Trophoblast cell (in vitro differentiated cells and primary cell): Measurements from ENCODE around the gene NUTM1.

ENCODE experiments used
- DNase-seq, 2 donors: peaks; one replicate each; pipeline ENCODE4 v3.0.0-alpha.2; 2016
- H2AFZ ChIP-seq: 2 replicates; pipeline ENCODE4 v1.6.1; 2013; ENCODE audit warnings: low read length, moderate library complexity, mild to moderate bottlenecking; ENCODE audit not compliant: insufficient read depth, poor library complexity
- H2AK5ac ChIP-seq: 2 replicates; pipeline ENCODE4 v1.6.1; 2013; ENCODE audit warnings: mild to moderate bottlenecking, low read length
- H2BK120ac ChIP-seq: 2 replicates; pipeline ENCODE4 v1.6.1; 2013; ENCODE audit warnings: low read length, mild to moderate bottlenecking, moderate library complexity; ENCODE audit not compliant: insufficient read depth, poor library complexity
- H2BK12ac ChIP-seq: 2 replicates; pipeline ENCODE4 v1.6.1; 2013; ENCODE audit warnings: mild to moderate bottlenecking, low read length, moderate library complexity
- H2BK5ac ChIP-seq: 2 replicates; pipeline ENCODE4 v1.6.1; 2013; ENCODE audit warnings: low read length, low read depth, moderate library complexity, mild to moderate bottlenecking; ENCODE audit not compliant: poor library complexity
- H3K14ac ChIP-seq: 2 replicates; pipeline ENCODE4 v1.6.1; 2013; ENCODE audit warnings: mild to moderate bottlenecking, low read length
- H3K18ac ChIP-seq: 2 replicates; pipeline ENCODE4 v1.6.1; 2013; ENCODE audit warnings: mild to moderate bottlenecking, low read length
- H3K23ac ChIP-seq: 2 replicates; pipeline ENCODE4 v1.6.1; 2013; ENCODE audit warnings: low read length
- H3K27ac ChIP-seq: 2 replicates; pipeline ENCODE4 v1.5.1; 2013; ENCODE audit warnings: low read depth, mild to moderate bottlenecking, inconsistent platforms, low read length, moderate library complexity
- H3K27me3 ChIP-seq: 2 replicates; pipeline ENCODE4 v1.6.1; 2013; ENCODE audit warnings: inconsistent platforms, mild to moderate bottlenecking, low read length, moderate library complexity; ENCODE audit not compliant: insufficient read depth
- H3K36me3 ChIP-seq, 2 experiments: 1 replicate in 1 of 2; 2 replicates in 1 of 2; pipeline ENCODE4 v1.6.1; 2013; ENCODE audit warnings: low read length in 2 of 2, mild to moderate bottlenecking in 2 of 2, moderate library complexity in 1 of 2; ENCODE audit not compliant: insufficient read depth in 2 of 2, control insufficient read depth in 1 of 2
- H3K4ac ChIP-seq: 2 replicates; pipeline ENCODE4 v1.6.1; 2013; ENCODE audit warnings: low read depth, mild to moderate bottlenecking, low read length, moderate library complexity
- H3K4me1 ChIP-seq, 2 experiments: 1 replicate in 1 of 2; 2 replicates in 1 of 2; pipeline ENCODE4 v1.6.1; 2013; ENCODE audit warnings: low read length in 2 of 2, mild to moderate bottlenecking in 2 of 2, moderate library complexity in 1 of 2; ENCODE audit not compliant: insufficient read depth in 2 of 2, control insufficient read depth in 1 of 2
- H3K4me2 ChIP-seq: 2 replicates; pipeline ENCODE4 v1.6.1; 2013; ENCODE audit warnings: inconsistent platforms, mild to moderate bottlenecking, low read length, moderate library complexity
- H3K4me3 ChIP-seq: 2 replicates; pipeline ENCODE4 v1.5.1; 2013; ENCODE audit warnings: mild to moderate bottlenecking, low read depth, low read length, inconsistent platforms
- H3K79me1 ChIP-seq: one replicate; pipeline ENCODE4 v1.6.1; 2013; ENCODE audit warnings: low read length
- H3K79me2 ChIP-seq: 2 replicates; pipeline ENCODE4 v1.6.1; 2013; ENCODE audit warnings: low read length, mild to moderate bottlenecking; ENCODE audit not compliant: control insufficient read depth, insufficient read depth, poor library complexity
- H3K9ac ChIP-seq: 2 replicates; pipeline ENCODE4 v1.6.1; 2013; ENCODE audit warnings: mild to moderate bottlenecking, low read length
- H3K9me3 ChIP-seq: 2 replicates; pipeline ENCODE4 v1.6.1; 2013; ENCODE audit warnings: low read depth, mild to moderate bottlenecking, control low read depth, inconsistent platforms, low read length; ENCODE audit not compliant: insufficient read depth
- H4K12ac ChIP-seq: 2 replicates; pipeline ENCODE4 v1.6.1; 2013; ENCODE audit warnings: low read depth, mild to moderate bottlenecking, low read length, moderate library complexity
- H4K8ac ChIP-seq: 2 replicates; pipeline ENCODE4 v1.6.1; 2013; ENCODE audit warnings: low read depth, mild to moderate bottlenecking, low read length, moderate library complexity
- H4K91ac ChIP-seq: one replicate; pipeline ENCODE4 v1.6.1; 2013; ENCODE audit warnings: low read depth, mild to moderate bottlenecking, low read length, moderate library complexity
- WGBS: extraction: QIAGEN DNeasy Blood & Tissue Kit; methylation state at CpG from one replicate; pipeline ENCODE4 v1.1.7; 2013; ENCODE audit warnings: missing lambda C conversion rate; ENCODE audit not compliant: insufficient read length, insufficient coverage; ENCODE audit errors: extremely low coverage; 5-methylcytosine and 5-hydroxymethylcytosine counted together

The NUTM1 gene

DNA sequence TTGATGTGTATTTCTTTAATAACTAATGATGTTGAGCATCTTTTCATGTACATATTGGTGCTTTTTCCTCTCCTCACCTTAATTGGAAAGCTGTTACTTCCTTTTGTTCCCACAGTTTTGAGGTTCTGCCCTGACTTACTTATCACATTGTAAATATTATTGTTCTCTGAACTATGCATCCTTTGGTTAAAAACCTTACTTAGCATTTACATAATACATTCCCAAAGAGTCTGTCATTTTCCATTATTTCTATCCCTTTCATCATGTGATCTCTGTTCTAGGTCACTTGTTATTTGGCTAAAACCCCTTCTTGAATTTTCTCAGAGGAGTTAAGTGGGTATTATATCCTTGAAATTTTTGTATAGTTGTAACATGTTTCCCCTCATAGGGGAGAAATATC is 38.5 kb upstream of the NUTM1 start:
- Histone ChIP-seq H2AFZ (no peak overlapping the region), H3K4me3 (no peak overlapping the region), H3K4me1 (no peaks in the 10 kb centered on the region), H3K79me1 (no peaks in the 10 kb centered on the region), H3K23ac (no peak overlapping the region), H2BK12ac (no peak overlapping the region), H2AK5ac (no peak overlapping the region), H3K36me3 (no peaks in the 10 kb centered on the region), H4K12ac (no peak overlapping the region), H4K91ac (no peak overlapping the region), H3K4me2 (no peak overlapping the region), H2BK5ac (no peak overlapping the region), H2BK120ac (no peak overlapping the region), H3K4ac (no peak overlapping the region), H3K18ac (no peak overlapping the region), H4K8ac (no peak overlapping the region), H3K9ac (no peak overlapping the region), H3K27ac (no peak overlapping the region), H3K14ac (no peak overlapping the region), H3K9me3 (no peaks in the 10 kb centered on the region), H3K27me3 (no peaks in the 10 kb centered on the region), H3K79me2 (no peaks in the 10 kb centered on the region)
- DNase-seq: no peak

DNA sequence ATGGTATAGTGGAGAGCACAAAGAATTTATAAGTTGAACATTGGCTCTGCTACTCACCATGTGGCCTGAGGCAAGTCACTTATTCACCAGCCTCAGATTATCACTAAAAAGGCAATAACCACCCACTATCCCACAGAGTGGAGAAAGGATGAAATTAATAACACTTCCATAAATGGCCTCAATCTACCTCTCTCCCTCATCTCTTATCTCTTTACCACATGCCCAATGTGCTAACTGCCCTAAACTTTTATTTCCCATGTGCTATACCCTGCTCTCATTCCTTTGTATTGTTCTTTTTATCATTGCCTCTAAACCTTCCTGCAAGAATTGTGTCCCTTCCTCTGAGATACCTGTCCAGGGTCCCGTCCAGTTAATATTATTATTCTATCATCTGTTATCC is 31.6 kb upstream of the NUTM1 start:
- Histone ChIP-seq H3K9me3 (no peaks in the 10 kb centered on the region), H3K79me2 (no peaks in the 10 kb centered on the region), H3K18ac (no peak overlapping the region), H3K4me2 (no peak overlapping the region), H2BK5ac (no peak overlapping the region), H4K91ac (no peak overlapping the region), H2BK12ac (no peak overlapping the region), H3K23ac (no peak overlapping the region), H4K12ac (no peak overlapping the region), H3K9ac (no peak overlapping the region), H3K27me3 (no peaks in the 10 kb centered on the region), H3K4me1 (no peaks in the 10 kb centered on the region), H2BK120ac (no peak overlapping the region), H3K36me3 (no peaks in the 10 kb centered on the region), H3K27ac (no peak overlapping the region), H3K4ac (no peak overlapping the region), H3K79me1 (no peaks in the 10 kb centered on the region), H2AFZ (no peak overlapping the region), H4K8ac (no peak overlapping the region), H3K4me3 (no peak overlapping the region), H2AK5ac (no peak overlapping the region), H3K14ac (no peak overlapping the region)
- no CpG with 5 or more reads among the region's 1 CpG for WGBS
- DNase-seq: no peak

DNA sequence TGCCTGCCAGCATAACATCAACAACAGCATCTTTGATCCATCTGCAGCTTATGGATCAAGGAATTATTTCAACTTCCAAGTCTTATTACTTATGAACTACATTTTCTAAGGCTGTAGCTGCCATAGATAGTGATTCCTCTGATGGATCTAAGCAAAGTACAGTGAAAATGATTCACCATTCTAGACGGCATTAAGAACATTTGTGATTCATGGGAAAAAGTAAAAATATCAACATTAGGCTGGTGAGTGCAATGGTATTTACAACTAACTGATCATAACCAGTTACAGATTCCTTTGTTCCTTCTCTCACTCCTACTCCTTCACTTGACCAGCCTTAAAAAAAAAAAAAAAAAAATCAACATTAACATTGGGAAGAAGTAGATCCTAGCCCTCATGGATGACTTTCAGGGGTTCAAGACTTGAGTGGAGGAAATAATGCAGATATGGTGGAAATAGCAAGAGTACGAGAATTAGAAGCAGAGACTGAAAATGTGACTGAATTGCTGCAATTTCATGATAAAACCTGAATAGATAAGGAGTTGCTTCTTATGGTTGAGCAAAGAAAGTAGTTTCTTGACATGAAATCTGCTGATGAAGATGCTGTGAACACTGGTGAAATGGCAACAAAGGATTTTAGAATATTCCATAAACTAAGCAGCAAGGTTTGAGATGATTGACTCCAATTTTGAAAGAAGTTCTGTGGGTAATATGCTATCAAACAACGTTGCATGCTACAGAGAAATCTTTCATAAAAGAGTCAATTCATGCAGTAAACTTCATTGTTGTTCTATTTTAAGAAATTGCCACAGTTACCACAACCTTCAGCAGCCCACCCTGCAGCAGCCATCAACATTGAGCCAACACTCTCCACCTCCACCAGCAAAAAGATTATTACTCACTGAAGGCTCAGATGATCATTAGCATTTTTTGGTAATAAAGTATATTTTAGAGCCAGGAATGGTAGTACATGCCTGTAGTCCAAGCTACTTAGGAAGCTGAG is 28.3 kb upstream of the NUTM1 start:
- Histone ChIP-seq H4K8ac (no peak overlapping the region), H3K79me2 (no peaks in the 10 kb centered on the region), H3K36me3 (no peaks in the 10 kb centered on the region), H2BK5ac (no peak overlapping the region), H3K9me3 (no peaks in the 10 kb centered on the region), H3K27ac (no peak overlapping the region), H2BK12ac (no peak overlapping the region), H2AFZ (no peak overlapping the region), H3K4ac (no peak overlapping the region), H3K4me3 (no peak overlapping the region), H3K14ac (no peak overlapping the region), H3K4me1 (no peaks in the 10 kb centered on the region), H2AK5ac (no peak overlapping the region), H3K79me1 (peaks cover 2% of the 10 kb centered on the region), H3K4me2 (no peak overlapping the region), H3K27me3 (no peaks in the 10 kb centered on the region), H4K12ac (no peak overlapping the region), H2BK120ac (no peak overlapping the region), H3K18ac (no peak overlapping the region), H4K91ac (no peak overlapping the region), H3K9ac (no peak overlapping the region), H3K23ac (no peak overlapping the region)
- WGBS: no CpG with 5 or more reads among the region's 3 CpGs
- no peak for DNase-seq

DNA sequence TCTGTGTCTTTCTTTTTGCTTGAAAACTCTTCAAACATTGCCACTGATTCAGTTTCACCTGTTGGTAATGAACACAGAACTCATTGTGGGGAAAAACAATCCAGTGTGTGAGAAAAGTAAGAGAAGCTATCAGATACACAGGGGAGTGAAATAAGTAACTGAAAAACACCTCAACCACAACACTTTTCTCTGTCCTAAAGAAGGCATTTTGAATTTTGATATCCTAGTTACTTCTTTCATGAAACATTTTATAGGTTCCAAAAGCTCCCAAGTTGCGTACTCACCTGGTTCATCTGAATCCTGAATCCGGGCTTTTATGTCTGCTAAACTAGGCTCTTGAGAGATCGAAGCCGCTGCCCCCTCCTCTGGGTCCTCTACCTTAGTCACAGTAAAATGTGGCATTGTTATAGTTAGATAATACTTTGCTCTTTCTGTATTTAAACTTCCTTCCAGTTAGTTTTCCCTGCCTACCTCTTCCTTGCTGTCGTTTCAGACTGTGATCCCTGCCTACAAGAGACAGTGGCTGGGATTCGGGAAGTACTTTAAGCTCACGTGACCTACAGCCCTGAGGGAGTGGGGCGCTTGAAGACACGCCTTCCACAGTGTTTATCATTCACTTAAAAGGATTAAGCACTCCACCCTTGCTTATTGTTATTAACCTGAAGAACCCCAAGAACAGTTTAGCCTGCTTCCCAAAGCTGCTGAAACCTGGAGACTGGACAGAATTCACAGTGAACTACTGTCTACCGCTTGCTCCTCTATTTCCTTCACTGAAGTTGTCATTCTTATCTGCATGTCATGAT is 24.6 kb upstream of the NUTM1 start:
- H4K91ac ChIP-seq: no peak overlapping the region
- no peaks in the 10 kb centered on the region for H3K27me3 ChIP-seq
- H3K4me3 ChIP-seq: no peak overlapping the region
- no peaks in the 10 kb centered on the region for H3K79me2 ChIP-seq
- no peak overlapping the region for H3K14ac ChIP-seq
- no peak overlapping the region for H4K12ac ChIP-seq
- no peak overlapping the region for H3K18ac ChIP-seq
- WGBS: no CpG with 5 or more reads among the region's 10 CpGs
- no peak overlapping the region for H2BK12ac ChIP-seq
- peak overlapping the region; percentile 57 for H4K8ac ChIP-seq
- peak overlapping the region; percentile 78 for H3K4me2 ChIP-seq
- H2BK5ac ChIP-seq: no peak overlapping the region
- H2AFZ ChIP-seq: peak overlapping the region; percentile 84
- H3K27ac ChIP-seq: no peak overlapping the region
- H3K36me3 ChIP-seq: no peaks in the 10 kb centered on the region
- no peaks in the 10 kb centered on the region for H3K9me3 ChIP-seq
- no peak overlapping the region for H3K23ac ChIP-seq
- peak; percentile 58 to 79 for DNase-seq
- H3K79me1 ChIP-seq: peaks cover 2% of the 10 kb centered on the region
- H3K4ac ChIP-seq: no peak overlapping the region
- H3K4me1 ChIP-seq: no peaks in the 10 kb centered on the region
- peak overlapping the region; percentile 23 for H3K9ac ChIP-seq
- H2AK5ac ChIP-seq: no peak overlapping the region
- H2BK120ac ChIP-seq: no peak overlapping the region
